NCI-H446 (cell line): Measurements from ENCODE around the gene CEACAM4.
"Not testable (repeated sequence)": the region's sequence is repeated elsewhere in the genome, so short reads cannot be mapped to it uniquely, and the experiment has no call there.

ENCODE experiments used
- DNase-seq, 2 experiments: peaks; one replicate each; lab custom pipeline; 2025; lab: John Stamatoyannopoulos, UW

Gene CEACAM4

DNA sequence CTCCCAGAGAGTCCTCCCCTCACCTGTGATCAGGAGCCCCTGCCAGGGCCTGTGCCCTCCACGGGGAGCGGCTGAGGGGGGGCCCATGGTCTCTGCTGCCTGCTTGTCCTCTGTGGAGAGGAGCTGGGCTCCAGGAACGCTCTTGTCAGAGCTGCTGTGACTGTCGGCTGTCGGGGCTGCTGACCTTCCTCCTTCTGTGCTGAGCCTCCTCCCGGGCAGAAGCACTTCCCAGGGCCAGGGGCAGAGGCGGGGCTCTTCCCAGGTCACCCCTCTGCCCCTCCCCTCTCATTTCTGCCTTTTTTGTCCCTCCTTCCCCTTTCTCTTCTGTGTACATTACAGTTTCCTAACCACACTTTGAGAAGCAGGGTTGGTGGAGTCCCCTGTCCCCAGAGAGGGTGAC is at the start of gene CEACAM4:
TSS of gene CEACAM4 (minus strand) at position 198 of the 400 bp plus-strand sequence. CDS start at position 87, 111 bp downstream.
- no peak for DNase-seq

DNA sequence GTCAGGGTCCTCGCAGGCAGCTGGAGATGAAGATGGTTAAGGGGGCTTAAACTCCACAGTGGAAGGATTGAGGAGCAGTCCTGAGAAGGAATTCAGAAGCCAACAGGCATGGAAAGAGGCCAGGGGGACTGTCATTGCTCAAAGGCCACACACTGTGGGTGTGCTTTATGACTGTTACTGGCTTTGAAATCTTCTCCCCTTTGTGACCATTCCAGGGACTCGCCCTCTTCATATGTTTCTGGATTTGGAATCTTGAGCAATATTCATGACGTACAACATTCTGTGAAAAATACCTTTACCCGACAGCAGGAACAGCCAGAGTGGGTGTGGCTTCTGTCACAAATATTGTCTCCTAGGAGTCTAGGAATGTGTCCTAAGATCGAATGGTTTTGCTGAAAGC is 44.6 kb upstream of the CEACAM4 start:
- no peak for DNase-seq

DNA sequence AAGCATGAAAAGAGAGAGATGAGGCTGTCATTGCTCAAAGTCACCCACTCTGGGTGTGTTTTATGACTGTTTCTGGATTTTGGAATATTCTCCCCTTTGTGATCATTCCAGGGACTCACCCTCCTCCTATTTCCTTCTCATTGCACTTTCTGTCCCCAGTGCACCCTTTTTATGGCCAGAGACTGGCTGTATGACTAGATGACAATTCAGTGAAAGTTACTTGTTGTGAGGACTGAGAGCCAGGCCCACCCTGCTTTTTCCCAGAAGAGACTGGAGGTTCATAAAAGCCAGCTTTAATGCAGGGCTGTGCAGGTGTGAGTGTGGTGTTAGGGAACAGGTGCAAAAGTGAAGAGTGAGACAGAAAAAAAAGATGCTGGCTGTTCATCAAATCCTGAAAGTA is 43.9 kb upstream of the CEACAM4 start:
- no peak for DNase-seq

DNA sequence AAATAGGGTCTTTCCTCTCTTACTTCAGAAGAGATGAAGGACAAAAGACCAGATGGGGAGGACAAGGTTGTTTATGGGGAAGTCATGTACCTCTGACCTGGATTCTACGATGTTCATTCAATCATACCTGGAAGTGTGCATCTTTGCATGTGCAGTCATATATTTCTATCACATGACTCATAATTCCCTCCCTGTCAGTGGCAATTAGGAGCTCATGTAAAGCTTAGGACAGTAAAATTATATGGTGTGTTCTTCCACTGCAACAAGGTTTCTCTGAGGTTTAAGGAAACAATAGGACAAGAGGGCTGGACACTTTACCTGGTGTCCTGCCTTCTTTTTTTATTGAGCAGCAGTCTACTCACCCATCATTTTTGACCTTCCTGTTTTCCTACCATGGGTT is 41.4 kb upstream of the CEACAM4 start:
- DNase-seq: no peak

DNA sequence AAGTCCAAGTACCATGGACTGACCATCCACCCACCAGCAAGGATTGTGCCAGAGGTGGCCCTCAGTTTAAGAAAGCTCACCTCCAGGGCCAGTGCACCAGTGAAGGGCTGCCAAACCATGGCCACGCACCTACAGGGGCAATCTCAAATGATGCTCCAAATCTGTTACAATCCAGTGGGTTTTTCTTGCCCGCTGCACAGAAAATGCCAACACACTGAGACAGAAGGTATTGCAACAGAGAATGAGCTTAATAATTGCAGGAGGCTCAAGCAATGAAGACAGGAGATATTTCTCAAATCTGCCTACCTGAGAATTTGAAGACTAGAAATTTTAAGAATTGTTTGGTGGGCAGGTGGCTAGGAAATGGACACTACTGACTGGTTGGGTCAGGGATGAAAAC is 39.2 kb upstream of the CEACAM4 start:
- no peak for DNase-seq

DNA sequence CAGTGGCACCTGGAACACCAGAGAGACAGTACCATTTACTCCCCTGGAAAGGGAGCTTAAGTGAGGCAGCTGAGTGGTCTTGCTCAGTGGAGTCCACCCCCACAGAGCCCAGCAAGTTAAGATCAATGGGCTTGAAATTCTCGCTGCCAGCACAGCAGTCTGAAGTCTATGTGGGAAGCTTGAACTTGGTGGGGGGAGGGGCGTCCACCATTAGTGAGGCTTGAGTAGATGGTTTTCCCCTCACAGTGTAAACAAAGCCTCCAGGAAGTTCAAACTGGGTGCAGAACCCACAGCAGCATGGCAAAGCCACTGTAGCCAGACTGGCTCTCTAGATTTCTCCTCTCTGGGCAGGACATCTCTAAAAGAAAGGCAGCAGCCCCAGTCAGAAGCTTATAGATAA is 30.3 kb upstream of the CEACAM4 start:
- no peak for DNase-seq

DNA sequence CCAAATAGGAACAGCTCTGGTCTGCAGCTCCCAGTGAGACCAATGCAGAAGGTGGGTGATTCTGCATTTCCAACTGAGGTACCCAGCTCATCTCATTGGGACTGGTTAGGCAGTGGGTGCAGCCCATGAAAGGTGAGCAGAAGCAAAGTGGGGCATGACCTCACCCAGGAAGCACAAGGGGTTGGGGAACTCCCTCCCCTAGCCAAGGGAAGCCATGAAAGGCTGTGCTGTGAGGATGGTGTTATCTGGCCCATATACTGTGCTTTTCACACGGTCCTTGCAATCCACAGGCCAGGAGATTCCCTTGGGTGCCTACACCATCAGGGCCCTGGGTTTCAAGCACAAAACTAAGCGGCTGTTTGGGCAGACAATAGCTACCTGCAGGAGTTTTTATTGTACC is 29.9 kb upstream of the CEACAM4 start:
- DNase-seq: not testable (repeated sequence)

DNA sequence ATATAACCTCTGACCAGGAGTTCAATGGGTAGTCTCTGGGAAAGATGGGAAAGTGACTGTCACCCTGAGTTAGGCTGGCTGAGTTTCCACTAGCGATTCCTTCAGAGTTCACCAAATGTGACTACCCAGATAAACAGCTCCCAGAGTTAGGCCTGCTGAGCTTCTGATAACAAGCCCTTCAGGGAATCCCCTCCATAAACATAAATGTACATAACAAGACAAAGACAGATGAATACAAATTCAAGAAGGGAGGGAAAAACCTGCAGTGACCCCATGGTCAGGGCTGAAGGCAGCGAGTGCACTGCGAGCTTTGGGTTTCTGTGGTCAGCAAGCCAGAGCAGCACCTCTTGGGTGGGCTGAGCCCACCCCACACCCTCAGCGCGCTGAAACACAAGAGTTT is 25.4 kb upstream of the CEACAM4 start:
- no peak for DNase-seq

DNA sequence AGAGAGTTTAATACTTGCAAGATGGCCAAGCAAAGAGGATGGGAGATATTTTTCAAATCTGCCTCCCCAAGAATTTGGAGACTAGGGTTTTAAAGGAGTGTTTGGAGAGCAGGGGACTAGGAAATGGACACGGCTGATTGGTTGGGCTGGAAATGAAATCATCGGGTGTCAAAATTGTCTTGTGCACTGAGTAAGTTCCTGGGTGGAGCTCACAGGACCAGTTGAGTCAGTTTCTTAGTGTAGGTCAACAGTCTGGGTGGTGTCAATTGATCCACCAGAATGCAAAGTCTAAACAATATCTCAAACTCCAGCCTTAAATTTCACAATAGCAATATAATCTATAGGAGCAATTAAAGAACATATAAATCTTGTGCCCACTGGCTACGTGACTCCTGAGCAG is 23.0 kb upstream of the CEACAM4 start:
- DNase-seq: no peak

DNA sequence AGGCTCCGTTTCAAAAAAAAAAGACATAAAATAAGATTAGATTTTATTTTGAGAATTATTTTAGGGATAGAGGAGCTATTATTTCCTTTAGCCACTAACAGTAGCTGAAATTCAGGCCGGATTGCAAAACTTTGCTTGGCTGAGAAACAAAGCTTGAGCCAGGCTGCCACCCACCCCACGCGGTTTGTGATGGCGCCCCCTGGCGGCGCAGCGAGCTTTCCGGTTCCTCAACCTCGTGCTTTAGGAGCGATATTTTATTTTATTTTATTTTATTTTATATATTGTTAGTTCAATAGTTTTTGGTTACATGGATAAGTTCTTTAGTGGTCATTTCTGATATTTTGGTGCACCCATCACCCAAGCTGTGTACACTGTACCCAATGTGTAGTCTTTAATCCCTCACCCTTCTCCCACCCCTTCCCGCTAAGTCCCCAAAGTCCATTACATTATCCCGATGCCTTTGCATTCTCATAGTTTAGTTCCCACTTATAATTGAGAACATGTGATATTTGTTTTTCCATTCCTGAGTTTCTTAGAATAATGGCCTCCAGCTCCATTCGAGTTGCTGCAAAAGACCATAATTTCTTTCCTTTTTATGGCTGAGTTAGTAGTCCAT is 19.8 kb upstream of the CEACAM4 start:
- no peak for DNase-seq

DNA sequence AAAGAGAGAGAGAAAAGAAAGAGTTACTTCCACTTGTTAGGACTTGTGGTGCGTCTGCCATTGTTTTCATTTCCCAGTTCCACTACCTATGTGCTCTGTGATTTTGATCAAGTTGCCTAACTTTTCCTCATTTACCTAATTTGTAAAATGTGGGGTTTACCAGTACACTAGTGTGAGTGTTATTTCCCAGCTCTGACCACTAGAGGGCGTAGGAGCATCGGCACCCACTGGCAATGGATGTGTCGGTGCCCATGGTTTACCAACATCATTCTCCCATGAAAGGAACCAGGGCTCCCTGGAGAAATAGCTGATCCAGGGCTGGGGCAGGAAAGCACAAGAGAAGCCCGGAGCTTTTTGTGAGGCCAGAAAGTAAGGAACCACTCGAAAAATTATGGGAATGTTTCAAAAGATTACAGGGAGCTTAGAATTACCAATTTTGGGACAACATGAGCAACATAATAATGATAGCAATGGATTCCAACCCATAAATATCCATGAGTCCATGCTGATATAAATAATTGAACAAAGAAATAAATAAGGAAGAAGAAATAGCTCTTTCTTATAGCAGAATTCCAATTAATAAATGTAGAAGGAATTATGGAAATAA is 15.1 kb upstream of the CEACAM4 start:
- DNase-seq: peak; percentile 17 to 65

DNA sequence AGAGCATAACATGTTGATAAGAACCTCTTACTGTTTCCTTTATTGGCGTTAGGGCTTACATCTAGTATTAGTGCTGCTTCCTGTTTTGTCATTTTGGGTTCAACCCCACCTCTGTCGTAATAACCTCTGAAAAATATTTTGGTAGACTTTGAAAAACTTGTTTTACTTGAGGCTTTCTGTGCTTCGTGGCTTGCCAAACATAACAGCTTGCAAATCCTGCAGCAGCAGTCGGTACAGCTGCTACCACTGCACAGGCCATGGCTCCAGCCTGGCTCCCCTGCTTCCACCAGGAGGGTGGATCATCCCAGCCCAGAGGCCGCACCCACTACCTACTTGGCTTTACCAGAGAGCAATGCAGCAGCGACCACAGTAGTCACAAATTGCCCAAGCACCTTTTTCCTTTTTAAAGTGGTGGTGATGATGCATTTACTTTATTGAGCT is 11.8 kb upstream of the CEACAM4 start:
- no peak for DNase-seq

DNA sequence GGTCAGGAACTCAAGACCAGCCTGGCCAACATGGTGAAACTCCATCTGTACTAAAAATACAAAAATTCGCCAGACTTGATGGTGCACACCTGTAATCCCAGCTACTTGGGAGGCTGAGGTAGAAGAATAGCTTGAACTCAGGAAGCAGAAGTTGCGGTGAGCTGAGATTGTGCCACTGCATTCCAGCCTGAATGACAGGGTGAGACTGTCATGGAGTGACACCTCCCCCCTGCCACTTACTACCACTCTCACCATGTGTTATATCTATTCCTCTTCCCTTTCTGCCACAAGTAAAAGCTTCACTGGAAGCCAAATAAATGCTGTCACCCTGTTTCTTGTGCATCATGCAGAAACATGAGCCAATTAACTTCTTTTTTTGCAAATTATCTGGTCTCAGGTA is 10.6 kb upstream of the CEACAM4 start:
- DNase-seq: no peak

DNA sequence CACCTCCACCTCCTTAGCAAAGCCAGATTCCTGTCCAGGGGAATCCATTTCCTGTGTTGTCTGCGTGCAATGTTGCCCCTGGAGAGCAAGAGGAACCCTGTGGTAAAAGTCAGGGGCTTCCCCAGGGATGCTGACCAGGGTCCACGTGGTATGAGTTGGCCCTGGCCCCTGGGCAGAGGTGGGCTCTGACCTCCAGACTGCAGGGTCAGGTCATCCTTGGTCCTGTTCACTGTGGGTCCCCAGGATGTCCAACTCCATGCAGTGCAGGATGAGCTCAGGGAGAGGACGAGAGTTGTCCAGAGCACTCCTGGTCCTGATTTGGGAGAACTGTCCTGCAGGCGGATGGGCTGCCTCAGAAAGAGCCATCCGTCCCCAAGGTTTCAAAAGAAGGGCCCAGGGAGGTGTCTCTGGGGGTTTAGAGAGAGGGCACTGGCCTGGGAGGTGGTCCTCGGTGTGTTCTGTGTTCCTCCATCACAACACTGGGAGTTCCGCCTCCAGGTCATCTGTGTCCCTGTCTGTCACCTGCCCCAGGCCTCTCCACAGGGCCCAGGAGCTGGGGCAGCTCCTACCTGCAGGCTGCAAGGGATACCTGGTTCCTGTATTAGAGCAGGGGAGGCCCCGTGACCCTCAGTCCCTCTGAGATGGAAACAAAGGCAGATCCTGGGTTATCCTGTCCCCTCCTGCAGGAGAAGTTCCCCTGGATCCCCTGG is 1.2 kb upstream of the CEACAM4 start:
- DNase-seq: no peak

DNA sequence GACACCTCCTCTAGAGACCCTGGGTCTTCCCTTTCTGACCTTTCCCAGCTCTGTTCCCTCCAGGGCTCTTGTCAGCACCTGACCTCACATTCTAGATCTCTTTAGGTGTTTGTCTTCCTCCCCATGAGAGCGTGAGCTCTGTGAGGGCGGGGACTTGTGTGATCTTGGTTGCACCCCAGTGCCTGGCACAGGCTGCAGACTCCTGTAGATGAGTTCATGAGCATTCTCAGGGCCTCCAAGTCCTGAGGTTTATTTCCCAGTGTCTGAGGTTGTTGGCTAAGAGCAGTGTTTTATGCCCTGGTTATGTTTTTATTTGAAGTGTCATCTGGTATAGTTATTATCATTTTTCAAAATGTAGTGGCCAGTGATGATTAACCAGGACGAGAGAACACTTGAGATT is 596 bp downstream of the CEACAM4 start:
- no peak for DNase-seq

DNA sequence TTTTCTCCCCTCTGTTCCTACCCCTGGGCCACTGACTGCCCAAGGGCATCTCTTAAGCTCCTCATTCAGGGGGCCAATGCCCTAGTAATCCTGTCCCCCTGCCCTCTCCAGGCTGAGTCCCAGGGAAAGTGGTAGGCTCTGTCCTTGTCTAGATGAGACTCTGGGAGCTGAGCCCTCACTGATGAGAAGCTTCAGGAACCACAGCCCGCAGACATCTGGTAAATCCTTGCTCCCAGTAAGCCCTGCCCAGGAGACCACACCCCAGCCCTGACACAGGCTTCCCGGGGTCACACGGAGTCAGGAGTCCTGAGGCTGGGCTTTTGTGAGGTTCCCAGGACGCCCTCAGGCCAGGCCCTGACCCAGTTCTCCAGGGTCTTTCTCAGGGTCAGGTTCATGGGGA is 1.9 kb downstream of the CEACAM4 start:
- DNase-seq: no peak

DNA sequence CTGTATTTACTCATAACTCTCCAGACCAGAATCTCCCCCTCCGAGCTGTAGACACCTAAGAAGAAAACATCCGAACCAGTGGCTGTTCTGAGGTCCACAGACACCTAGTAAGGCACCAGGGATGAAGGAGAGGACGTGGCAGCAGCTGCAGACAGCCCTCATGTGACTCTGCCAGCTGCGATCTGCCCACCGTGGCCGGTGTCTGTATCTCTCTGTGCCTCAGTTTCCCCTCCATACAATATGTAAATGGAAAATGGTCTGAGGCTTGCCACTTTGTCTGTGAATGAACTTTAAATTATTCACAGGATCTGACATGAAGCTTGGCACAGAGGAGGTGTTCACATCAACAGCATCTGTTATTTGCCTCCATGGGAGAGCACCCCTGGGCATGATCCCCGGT is 2.4 kb downstream of the CEACAM4 start:
- DNase-seq: no peak

DNA sequence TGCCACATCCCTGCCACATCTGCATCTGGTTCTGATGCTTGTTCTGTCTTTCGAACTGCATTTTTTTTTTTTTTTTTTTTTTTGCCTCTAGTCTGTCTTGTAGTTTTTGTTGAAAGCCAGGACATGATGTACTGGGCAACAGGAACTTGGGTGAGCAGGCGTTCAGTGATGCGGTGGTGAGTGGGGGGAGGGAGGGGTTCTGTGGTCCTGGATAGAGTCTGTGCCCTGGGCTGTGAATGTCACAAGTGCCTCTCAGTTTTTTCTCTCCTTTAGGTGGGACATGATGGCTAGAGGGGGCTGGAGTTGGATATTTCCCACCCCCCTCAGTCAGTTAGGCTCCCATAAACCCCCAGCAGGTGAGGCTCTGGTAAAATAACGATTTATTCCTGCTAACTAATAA is 3.5 kb downstream of the CEACAM4 start:
- no peak for DNase-seq

DNA sequence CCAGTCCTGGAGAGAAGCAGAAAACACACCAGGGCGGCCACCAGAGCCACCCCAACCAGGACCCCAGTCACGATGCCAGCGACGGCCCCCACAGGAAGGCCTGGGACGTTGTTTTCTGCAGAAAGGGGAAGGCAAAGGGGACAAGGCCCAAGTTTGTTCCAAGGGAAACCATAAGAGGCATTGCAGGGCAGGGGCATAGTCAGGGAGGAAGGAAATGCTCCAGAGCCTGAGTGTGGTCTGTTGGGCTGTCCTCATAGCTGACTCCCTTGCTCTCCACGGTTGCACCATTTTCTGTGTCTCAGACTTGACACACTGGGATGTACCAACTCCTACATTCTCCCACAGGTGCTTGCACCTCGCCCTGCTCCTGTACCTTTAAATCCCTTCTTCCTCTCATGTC is 5.2 kb downstream of the CEACAM4 start:
- DNase-seq: no peak

DNA sequence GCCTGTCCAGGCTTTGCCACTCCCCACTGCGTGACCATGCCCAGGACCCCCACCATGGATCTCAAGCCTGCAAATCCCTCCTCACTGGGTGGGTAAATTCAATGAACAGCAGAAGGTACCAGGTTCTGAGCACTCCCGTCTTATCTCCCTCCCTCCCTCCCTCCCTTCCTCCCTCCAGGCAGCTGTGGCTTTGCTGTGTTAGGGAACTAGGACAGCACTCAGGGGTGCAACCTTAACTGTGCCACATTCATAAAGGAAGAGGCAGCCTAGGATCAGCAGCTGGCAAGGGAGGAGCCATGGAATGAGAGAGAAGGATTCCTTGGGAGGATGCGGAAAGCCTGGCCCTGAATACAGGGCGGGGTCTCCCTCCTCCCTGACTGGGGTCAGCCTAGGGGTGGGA is 5.6 kb downstream of the CEACAM4 start:
- DNase-seq: no peak

DNA sequence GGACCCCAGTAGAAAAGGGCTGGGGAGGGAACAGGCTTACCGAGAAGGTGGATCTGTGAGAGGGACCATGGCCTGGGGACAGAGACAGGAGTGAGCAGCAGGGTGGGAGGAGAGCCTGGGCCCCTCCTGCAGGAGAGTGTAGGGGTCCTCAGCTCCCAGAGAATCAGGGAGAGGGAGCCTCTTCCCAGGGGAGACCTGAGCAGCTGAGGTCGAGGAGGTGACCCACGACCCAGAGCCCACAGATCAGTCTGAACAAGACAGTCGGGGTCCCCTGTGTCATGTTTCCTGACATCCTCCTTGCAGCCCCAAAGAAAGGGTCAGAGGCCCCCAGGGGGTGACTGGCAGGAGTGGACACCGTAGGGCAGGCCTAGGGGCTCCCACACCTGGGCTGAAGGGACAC is 6.7 kb downstream of the CEACAM4 start:
- DNase-seq: no peak

DNA sequence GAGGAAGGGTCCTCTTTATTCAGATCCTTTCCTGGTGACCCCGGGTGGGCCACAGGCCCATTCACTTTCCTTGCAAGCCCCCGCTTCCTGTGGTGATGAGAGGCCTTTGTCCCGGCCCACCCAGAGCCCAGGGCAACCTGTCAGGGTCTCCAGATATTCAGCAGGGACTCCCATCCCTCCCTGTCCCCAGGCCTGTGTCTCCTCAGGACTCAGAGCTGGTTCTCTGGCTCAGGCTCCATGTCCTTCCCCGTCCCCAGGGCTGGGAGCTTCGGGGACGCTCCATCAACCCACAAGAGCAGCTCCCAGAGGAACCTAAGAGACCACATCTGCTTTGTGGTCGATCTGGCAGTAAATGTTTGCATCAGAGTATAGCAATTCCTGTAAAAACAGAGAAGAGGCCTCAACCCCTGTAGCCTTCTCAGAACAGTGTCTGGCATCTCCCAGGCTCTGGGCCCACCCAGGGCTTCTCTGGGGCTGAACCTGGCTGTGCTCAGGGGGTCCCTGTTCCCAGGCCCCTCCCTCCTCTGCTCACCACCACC is 7.8 kb downstream of the CEACAM4 start:
- no peak for DNase-seq
